NK-92 (cell line): Measurements from ENCODE around the gene MLLT3.

ENCODE experiments used
- DNase-seq: peaks from one replicate; lab custom pipeline; 2025; ENCODE audit not compliant: unreplicated experiment; lab: John Stamatoyannopoulos, UW

The MLLT3 gene

DNA sequence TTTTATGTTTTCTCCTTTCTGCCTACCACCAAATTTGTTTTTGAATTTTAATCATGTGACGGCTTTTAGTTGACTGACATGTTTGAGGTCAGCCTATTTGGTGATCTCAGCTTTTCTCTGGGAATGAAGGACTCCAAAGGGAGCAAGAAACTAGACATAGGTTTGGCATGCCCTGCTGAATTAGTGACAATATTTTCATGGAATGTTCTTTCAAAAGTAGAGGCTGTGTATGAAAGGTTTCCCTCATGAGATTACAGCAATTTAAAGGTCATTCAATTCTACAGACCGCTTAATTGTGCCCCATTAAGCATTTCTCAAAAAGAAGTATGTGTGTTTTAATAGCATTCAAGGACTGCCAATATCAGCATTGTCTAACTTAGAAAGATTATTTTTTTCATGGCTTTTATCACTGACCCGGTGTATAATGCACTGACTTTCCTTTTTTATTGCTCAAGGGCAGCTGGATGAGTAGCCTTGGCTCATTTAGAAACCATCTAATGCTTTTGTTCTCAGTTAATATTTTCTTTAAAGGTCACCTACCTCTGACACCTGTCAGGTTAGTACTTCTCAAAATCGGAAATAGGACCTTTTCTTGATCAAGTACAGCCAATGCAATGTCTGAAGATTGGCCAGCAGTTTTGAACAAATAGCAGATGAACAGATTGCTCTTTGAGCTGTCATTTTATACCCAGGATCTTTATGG lies 8.1 kb upstream of the MLLT3 start:
- DNase-seq: no peak

DNA sequence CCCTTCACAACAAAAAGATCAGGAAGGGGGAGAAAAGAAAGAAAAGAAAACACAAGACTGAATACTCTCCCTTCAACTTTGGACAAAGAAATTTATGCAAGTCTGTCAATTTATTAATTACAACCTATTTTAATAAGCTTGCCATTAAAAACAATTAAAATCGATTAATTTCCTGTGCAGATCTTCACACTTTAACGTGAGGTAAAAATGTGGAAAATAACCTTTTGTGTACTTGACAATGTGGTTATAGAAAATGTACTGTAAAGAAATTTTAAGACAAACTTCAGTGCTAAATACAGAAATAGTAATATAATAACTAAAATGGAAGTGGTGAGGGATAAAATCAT lies 2.7 kb upstream of the MLLT3 start:
- no peak for DNase-seq

- no peak for DNase-seq
These were observed 2.1 kb upstream of the MLLT3 start for GRCh38 chr9:20624201-20625002.

DNA sequence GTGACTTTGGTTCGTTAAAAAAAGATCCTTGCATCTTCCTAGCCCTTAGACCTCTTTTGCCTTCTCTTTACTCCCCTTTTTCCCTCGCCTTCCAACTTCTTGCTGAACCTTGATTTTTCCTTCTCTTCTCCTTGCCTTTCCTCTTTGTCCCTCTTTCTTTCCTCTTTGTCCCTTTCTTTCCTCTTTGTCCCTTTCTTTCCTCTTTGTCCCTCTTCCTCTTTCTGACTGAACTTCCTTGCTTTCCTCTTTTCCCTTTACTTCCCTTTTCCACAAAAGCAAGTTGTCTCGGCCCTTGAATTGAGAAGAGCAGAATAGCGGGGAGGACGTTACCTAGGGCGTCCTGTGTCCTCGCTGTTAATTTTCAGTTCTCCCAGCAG lies 1.4 kb upstream of the MLLT3 start:
- DNase-seq: no peak

GRCh38 chr9:20623021-20623747 lies 885 bp upstream of the MLLT3 start:
- DNase-seq: no peak

- DNase-seq: no peak
These were observed 599 bp downstream of the MLLT3 start for GRCh38 chr9:20621471-20622329.

- DNase-seq: no peak
These were observed 1.4 kb downstream of the MLLT3 start for GRCh38 chr9:20620650-20621470.

GRCh38 chr9:20619487-20620200 lies 2.7 kb downstream of the MLLT3 start:
- no peak for DNase-seq

DNA sequence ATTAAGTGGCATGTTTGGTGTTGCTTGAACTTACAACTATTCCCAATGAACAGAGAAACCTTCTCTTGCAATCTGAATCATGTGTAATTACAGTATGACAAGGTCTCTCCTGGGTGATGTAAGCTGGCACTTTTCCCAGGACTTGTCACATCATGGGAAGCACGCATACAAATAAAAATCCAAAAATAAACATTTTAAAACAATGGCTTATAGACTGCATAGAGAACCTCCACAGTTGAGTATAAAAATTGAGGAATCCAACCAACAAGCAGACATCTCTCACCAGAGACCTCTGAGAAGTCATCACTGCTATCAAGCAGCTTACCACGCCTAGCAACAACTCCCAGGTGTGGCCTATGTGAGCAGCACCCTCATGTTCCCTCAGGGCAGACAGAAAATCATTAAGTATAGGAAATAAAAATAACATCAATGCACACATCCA lies 3.9 kb downstream of the MLLT3 start:
- DNase-seq: no peak

- no peak for DNase-seq
These were observed 5.5 kb downstream of the MLLT3 start for GRCh38 chr9:20616808-20617207.

GRCh38 chr9:20614602-20615216 lies 7.6 kb downstream of the MLLT3 start:
- DNase-seq: no peak

DNA sequence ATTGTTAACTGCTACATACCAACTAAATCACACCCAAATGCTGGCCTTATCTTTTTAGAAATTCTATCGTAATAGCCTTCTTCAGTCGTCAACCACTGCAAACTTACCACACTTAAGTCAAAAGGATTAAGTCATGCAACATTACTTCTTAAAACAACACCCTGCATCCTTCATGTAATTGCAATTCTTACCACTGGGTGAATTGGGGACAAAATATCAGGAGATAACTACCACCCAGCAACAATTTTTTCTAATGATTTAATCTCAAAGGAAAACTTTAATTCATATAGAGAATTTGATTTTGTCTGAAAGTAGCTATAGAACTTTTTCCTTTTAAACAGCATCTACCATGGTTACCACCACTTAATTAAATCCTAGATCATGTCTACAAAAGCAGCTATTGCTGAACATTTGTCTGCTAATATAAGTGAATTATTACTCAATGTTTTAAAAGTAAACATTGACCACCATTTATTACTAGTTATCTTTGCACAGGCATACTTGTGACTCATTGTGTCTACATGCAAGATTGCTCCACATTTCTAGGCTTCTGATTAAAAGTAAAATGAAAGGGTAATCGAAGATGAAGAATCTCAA lies 10.5 kb downstream of the MLLT3 start:
- no peak for DNase-seq

- DNase-seq: no peak
These were observed 11.7 kb downstream of the MLLT3 start for GRCh38 chr9:20610591-20610990.

DNA sequence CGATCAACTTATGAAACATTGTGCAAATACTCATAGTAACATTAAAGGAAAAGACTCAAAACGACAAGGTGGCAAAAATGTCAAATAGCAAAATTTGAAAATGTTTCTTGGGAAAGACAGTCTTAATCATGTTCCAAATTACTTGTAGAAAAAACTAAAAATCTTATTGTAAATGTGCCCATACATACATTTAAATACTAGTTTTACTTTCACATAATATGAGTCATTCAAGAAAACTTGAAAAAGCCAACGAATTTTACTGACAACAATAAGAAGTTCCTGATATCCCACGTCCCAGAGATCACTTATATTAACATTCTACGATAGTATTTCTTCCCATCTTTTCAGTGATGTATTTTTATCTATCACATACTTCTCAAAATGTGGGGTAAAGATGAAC lies 13.7 kb downstream of the MLLT3 start:
- no peak for DNase-seq

DNA sequence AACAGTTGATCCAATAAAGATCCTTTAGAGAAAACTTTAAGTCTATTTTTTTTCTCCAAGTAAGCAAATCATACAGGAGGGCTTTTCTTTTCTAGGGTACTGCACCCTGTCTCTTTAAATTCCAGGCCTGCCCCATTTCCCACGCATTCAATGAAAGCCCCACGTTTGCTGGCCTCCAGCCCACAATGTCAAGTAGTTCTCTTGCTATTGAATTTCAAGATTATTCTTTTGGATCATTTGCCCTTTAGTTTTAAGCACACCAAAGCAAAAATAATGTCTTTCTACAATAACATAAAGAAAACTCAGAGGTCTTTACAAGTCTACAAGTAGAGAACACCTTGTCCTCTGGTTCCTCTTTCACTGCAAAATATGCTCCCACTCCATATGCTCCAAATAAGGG lies 15.6 kb downstream of the MLLT3 start:
- DNase-seq: no peak

- DNase-seq: no peak
These were observed 17.7 kb downstream of the MLLT3 start for GRCh38 chr9:20604562-20604961.

GRCh38 chr9:20603524-20604268 lies 18.6 kb downstream of the MLLT3 start:
- DNase-seq: no peak

- DNase-seq: no peak
These were observed 21.0 kb downstream of the MLLT3 start for GRCh38 chr9:20601292-20601691.
